NB4 (cell line): ENCODE measurements around the gene STOML1.
A peak's percentile ranks its signal among the peaks of the same experiment; 100 is the strongest.
"Not testable (repeated sequence)": the region's sequence is repeated elsewhere in the genome, so short reads cannot be mapped to it uniquely, and the experiment has no call there.

Source experiments
- DNase-seq: peaks from one replicate; pipeline ENCODE4 v3.0.0; 2010; ENCODE audit warnings: low read depth
- H3K4me3 ChIP-seq: one replicate; pipeline ENCODE4 v1.5.1; 2011; ENCODE audit warnings: mild to moderate bottlenecking, low read depth, low read length, moderate library complexity
- CTCF ChIP-seq: IDR thresholded peaks from one replicate; pipeline ENCODE4 v1.5.1; 2012; ENCODE audit warnings: low read depth, low read length
- MAX ChIP-seq: IDR thresholded peaks from 2 replicates; pipeline ENCODE4 v1.6.1; 2011; ENCODE audit warnings: low read depth, low read length
- MYC ChIP-seq: IDR thresholded peaks from 2 replicates; pipeline ENCODE4 v1.6.1; 2011; ENCODE audit warnings: low read depth, low read length
- POLR2A ChIP-seq: IDR thresholded peaks from 2 replicates; pipeline ENCODE4 v1.6.1; 2011; ENCODE audit warnings: mild to moderate bottlenecking; ENCODE audit not compliant: insufficient read length; ENCODE audit errors: extremely low read depth

The STOML1 gene

GRCh38 chr15:73983211-73983727 is 8.8 kb downstream of the STOML1 start:
- H3K4me3 ChIP-seq = no peak overlapping the region
- DNase-seq = no peak
- TF ChIP-seq MAX (no peak), CTCF (no peak), POLR2A (no peak), MYC (no peak)

- TF ChIP-seq CTCF = no peak
- TF ChIP-seq POLR2A = no peak
- TF ChIP-seq MYC = no peak
- TF ChIP-seq MAX = no peak
- no peak overlapping the region for H3K4me3 ChIP-seq
- DNase-seq = no peak
Measured at GRCh38 chr15:73982222-73982962, 9.7 kb downstream of the STOML1 start.

GRCh38 chr15:73981761-73982221 is 10.3 kb downstream of the STOML1 start:
- TF ChIP-seq CTCF = no peak
- TF ChIP-seq POLR2A = no peak
- no peak for TF ChIP-seq MYC
- no peak for TF ChIP-seq MAX
- no peak for DNase-seq
- no peak overlapping the region for H3K4me3 ChIP-seq

- no peak for DNase-seq
- TF ChIP-seq MYC (no peak), MAX (no peak), POLR2A (no peak), CTCF (no peak)
- no peak overlapping the region for H3K4me3 ChIP-seq
Measured at GRCh38 chr15:73979636-73980035, 12.5 kb downstream of the STOML1 start.

GRCh38 chr15:73978896-73979295 is 13.2 kb downstream of the STOML1 start:
- TF ChIP-seq CTCF = no peak
- no peak for TF ChIP-seq MYC
- TF ChIP-seq MAX = no peak
- no peak for TF ChIP-seq POLR2A
- no peak overlapping the region for H3K4me3 ChIP-seq
- DNase-seq = no peak

GRCh38 chr15:73975440-73976125 is 16.5 kb downstream of the STOML1 start:
- peak; percentile 45 for DNase-seq
- not testable (repeated sequence) for H3K4me3 ChIP-seq

GRCh38 chr15:73973683-73974200 is 18.4 kb downstream of the STOML1 start:
- H3K4me3 ChIP-seq, DNase-seq: not testable (repeated sequence)
